HG03280 (cell line): ENCODE data around the gene USO1.

Experiments used
- ATAC-seq: cut with Tn5 transposase; IDR thresholded peaks from one replicate; pipeline ENCODE4 v1.9.1; 2021; ENCODE audit warnings: mild to moderate bottlenecking, moderate library complexity; ENCODE audit not compliant: unreplicated experiment

The USO1 gene

GRCh38 chr4:75841641-75842520 is 117.5 kb downstream of the USO1 start:
- ATAC-seq: no peak

- ATAC-seq: no peak
Measured at GRCh38 chr4:75843596-75843995, 119.2 kb downstream of the USO1 start.

GRCh38 chr4:75844151-75844662 is 119.8 kb downstream of the USO1 start:
- ATAC-seq: no peak

- ATAC-seq: no peak
Measured at GRCh38 chr4:75845992-75846391, 121.6 kb downstream of the USO1 start.

GRCh38 chr4:75848171-75848760 is 123.9 kb downstream of the USO1 start:
- ATAC-seq: peak; percentile 80

- no peak for ATAC-seq
Measured at GRCh38 chr4:75848891-75849290, 124.5 kb downstream of the USO1 start.

- no peak for ATAC-seq
Measured at GRCh38 chr4:75849461-75849860, 125.1 kb downstream of the USO1 start.

- no peak for ATAC-seq
Measured at GRCh38 chr4:75858721-75859120, 134.3 kb downstream of the USO1 start.

GRCh38 chr4:75860606-75861005 is 136.2 kb downstream of the USO1 start:
- no peak for ATAC-seq
